D721Med (cell line): ENCODE measurements around the gene MAPK1IP1L.
"Not testable (repeated sequence)": the region's sequence is repeated elsewhere in the genome, so short reads cannot be mapped to it uniquely, and the experiment has no call there.

Experiments
- DNase-seq: peaks from one replicate; pipeline ENCODE4 v3.0.0; 2011; ENCODE audit warnings: low spot score; ENCODE audit not compliant: insufficient read length
- FAIRE-seq: peaks from 2 replicates; lab custom pipeline; 2011; peaks lifted over from hg19 to GRCh38; lab: Jason Lieb, UNC
- TF ChIP-seq, protein P1 (sequence below): IDR thresholded peaks from 2 replicates; pipeline ENCODE4 v1.5.1; 2012; ENCODE audit warnings: mild to moderate bottlenecking, control low read depth; ENCODE audit not compliant: insufficient read depth; ENCODE audit errors: missing control alignments

The MAPK1IP1L gene

DNA sequence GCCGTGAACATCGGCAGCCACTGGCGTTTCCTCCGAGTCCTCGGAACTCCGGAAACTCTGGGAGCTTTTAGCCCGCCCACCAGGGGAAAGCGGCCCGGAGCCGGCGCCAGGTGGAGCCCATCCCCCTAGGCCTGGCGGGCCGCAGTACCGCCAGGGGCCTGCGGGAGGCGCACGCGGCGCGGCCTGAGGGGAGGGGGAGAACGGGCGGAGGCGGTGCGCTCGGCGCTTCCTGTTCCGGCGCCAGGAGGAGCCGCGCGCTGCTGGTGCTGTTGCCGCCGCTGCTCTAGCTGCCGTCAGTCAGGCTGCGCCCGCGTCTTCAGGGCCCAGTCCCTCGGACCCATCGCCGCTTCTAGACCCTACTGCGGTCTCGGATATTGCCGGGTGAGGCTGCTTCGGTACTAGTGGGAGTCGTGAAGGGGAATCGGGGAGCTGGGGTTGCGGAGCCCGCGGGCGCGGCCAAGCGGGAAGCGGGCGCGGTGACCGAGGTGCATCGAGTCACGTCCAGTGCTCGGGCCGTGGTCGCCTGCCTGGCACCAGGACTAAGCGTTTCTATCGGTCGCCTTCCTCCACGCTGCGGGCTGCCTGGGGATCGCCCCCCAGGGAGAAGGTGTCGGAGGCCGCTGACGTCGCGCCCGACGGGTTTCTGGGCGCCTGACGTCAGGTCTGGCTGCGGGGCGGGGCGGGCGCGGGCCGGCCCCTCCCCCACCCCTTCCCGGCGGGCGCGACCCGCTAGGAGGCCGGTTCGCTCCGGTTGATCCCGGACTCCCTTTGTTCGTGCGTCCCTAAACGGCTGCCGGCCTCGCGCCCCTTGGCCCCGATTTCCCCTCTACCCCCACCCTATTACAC is at the start of gene MAPK1IP1L:
Gene MAPK1IP1L (plus strand): TSS at position 225 of the 846 bp plus-strand sequence. CDS start 10,037 bp downstream, outside the sequence.
- peak; percentile 70 for DNase-seq
- TF ChIP-seq, protein P1, sequence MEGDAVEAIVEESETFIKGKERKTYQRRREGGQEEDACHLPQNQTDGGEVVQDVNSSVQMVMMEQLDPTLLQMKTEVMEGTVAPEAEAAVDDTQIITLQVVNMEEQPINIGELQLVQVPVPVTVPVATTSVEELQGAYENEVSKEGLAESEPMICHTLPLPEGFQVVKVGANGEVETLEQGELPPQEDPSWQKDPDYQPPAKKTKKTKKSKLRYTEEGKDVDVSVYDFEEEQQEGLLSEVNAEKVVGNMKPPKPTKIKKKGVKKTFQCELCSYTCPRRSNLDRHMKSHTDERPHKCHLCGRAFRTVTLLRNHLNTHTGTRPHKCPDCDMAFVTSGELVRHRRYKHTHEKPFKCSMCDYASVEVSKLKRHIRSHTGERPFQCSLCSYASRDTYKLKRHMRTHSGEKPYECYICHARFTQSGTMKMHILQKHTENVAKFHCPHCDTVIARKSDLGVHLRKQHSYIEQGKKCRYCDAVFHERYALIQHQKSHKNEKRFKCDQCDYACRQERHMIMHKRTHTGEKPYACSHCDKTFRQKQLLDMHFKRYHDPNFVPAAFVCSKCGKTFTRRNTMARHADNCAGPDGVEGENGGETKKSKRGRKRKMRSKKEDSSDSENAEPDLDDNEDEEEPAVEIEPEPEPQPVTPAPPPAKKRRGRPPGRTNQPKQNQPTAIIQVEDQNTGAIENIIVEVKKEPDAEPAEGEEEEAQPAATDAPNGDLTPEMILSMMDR, result peak; percentile 79
- FAIRE-seq, result no peak

DNA sequence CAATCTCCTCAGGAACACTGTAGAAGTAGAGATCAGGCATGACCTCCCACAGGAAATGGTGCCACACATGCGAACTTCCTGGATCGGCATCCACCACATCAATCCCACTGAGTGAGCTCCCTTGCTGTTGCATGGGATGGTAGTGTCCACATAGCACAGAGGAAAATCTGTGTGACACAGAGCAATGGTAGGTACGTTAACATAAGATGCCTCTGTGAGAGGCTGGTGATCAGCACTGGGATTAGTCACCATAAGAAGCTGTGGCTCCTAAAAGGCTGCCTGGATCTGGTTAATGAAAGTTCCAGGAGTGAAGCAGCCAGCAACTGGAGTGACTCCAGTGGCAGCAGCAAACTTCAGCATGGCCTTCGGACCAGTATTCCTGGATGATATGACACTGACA is 46.4 kb upstream of the MAPK1IP1L start:
- FAIRE-seq (no peak), DNase-seq (no peak)
- TF ChIP-seq, protein P1, result no peak

DNA sequence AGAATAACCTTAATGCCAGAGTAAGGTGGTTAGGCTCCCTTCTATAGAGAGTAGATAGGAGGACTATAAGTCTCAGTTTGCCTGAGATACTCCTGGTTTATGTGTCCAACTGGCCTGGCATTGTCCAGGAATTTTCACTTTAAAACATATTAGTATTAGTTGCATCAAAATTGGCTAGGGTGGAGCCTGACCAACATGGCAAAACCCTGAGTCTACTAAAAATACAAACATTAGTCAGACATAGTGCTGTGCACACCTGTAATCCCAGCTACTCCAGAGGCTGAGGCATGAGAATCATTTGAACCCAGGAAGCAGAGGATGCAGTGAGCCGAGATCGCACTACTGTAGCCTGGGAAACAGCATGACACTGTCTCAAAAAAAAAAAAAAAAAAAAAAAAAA is 36.4 kb upstream of the MAPK1IP1L start:
- FAIRE-seq (no peak), DNase-seq (no peak)
- TF ChIP-seq, protein P1, result no peak

DNA sequence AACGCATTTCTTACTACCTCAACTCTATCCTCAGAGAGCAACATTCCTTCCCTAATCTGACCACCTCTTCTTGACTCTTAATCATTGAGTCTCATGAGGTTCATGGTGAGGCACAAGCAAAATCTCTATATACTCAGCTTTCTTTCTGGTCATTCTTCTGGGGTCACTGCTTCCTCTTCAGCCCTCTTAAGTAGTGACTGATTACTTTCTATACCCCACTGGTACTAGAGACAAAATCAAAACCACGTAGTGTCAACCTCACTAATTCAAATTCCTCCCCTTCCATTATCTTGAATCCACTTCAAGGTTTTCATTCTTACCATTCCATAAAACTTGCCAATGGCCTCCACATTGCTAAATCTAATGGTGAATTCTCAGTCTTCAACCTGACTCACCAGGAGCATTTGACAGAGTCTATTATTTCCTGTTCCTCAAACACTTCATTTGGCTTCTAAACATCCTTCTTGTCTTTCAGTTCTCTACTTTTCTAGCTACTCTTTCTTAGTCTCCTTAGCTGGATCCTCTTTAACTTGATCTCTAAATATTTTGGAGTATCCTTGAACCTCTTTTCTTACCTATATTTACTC is 31.4 kb upstream of the MAPK1IP1L start:
- DNase-seq (no peak), FAIRE-seq (no peak)
- TF ChIP-seq, protein P1, result no peak

DNA sequence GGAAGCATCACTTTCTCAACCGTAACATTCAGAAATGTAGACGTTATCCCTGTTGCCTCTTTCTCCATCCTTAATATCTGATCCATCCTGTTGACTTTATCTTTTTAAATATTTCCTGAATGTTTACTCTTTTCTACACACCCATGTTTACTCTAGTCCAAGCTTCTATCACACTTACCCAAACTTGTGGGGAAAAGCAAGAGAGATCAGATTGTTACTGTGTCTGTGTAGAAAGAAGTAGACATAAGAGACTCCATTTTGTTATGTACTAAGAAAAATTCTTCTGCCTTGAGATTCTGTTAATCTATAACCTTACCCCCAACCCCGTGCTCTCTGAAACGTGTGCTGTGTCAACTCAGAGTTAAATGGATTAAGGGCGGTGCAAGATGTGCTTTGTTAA is 27.1 kb upstream of the MAPK1IP1L start:
- FAIRE-seq, result not testable (repeated sequence)

DNA sequence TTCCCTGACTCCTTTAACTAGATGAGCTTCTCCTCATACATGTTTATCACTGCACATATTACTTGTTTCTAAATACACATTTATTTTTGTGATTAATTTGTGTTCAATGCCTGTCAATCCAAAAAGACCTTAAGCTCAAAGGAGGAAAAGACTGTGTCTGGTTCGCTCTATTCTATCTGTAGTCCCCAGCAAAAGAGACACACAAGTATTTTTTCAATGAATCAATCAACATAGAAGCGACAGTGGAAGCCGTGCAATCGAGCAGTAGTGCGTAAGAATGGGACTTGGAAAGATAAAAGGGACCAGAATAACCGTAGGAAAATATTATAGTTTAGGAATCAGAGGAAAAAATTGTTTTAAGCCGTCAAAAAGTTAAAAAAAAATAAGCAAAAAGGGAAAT is 25.5 kb upstream of the MAPK1IP1L start:
- FAIRE-seq, result no peak
- TF ChIP-seq, protein P1, result no peak
- DNase-seq, result no peak

More for the DNA sequence above, 27.1 kb upstream of the MAPK1IP1L start:
- DNase-seq, result not testable (repeated sequence)

DNA sequence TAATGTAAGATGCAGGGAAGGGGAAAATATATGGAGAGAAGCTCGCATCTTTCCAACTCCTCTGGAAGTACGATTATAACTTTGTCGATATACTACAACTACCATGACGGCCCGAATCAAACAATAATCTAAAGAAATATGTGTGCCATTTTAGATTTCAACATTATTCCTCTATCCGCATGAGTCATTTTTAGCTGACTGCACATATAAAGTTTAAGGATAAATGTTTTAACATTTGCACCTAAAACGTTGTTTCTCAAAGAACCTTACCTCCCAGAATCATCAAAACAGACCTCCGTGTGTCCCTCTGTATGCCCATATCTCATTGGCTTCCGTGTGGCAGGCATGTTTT is 25.0 kb upstream of the MAPK1IP1L start:
- DNase-seq, result no peak
- TF ChIP-seq, protein P1, result no peak
- FAIRE-seq, result no peak
